ENCODE measurements around the gene EDDM3A. TPM values are rescaled to one million over a fixed set of nuclear protein-coding genes. Genes with fewer than 3 reads are reported as not detected.

EDDM3A gene
- total RNA-seq, 4 donors from 2014 or later = not detected

DNA sequence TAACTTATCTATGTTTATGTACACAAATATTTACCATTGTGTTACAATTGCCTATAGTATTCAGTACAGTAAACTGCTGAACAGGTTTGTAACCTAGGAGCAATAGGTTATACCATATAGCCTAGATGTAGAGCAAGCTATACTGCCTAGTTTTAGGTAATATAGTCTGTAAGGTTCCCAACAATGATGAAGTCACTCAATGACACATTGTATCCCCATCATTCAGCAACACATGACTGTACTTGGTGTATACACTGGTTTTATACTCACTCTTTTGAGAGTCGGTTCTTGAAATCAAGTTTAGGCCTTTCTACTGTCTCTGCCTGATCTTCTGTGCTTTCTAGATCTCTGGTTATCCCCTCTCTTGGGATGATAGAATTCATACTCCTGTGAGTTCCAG, 51.5 kb downstream of the EDDM3A start:
- Histone ChIP-seq H3K9me3 (no peaks in the 10 kb centered on the region), H3K27me3 (no peaks in the 10 kb centered on the region), H3K4me1 (peaks cover 0 to 25% (median 4%) of the 10 kb centered on the region in 4 donors), H3K27ac (no peak overlapping the region), H3K4me3 (no peak overlapping the region), H3K36me3 (no peaks in the 10 kb centered on the region)
- WGBS, 2 donors = 72 to 77% methylated on average over 1 of the region's 1 CpG
- no peak for DNase-seq (ENCODE audit: low spot score in 2 of 2)
- TF ChIP-seq POLR2A (IDR thresholded peaks at IDR 0.05) = no peak
- TF ChIP-seq EP300 (IDR thresholded peaks at IDR 0.05) = no peak
- TF ChIP-seq CTCF (IDR thresholded peaks at IDR 0.05) = no peak

Other genes with a start within 250 kb of the EDDM3A start
- gene RNASE10, start 240.3 kb upstream of the EDDM3A start, total RNA-seq = under 1 TPM in 1 of 4 donors, not detected in 3; 0.44 TPM
- not detected for gene RNASE9, start 184.8 kb upstream of the EDDM3A start, total RNA-seq
- not detected for gene RNASE11, start 157.9 kb upstream of the EDDM3A start, total RNA-seq
- gene RNASE12, start 154.5 kb upstream of the EDDM3A start, total RNA-seq = not detected
- gene OR6S1, start 104.2 kb upstream of the EDDM3A start, total RNA-seq = not detected
- gene RNASE4, start 61.3 kb upstream of the EDDM3A start, total RNA-seq = 100 to 1,000 TPM in 2 of 4 donors, 10 to 100 TPM in 2; 90.9 to 193 (median 118) TPM
- 10 to 100 TPM; 31.2 to 41.9 (median 39.5) TPM for gene ANG, start 57.1 kb upstream of the EDDM3A start, total RNA-seq
- gene EDDM3B, start 22.5 kb downstream of the EDDM3A start, total RNA-seq = not detected
- 10 to 100 TPM in 3 of 4 donors, 1 to 10 TPM in 1; 8.7 to 17.0 (median 13.6) TPM for gene RNASE6, start 35.4 kb downstream of the EDDM3A start, total RNA-seq
- 100 to 1,000 TPM; 245 to 430 (median 379) TPM for gene RNASE1, start 57.0 kb downstream of the EDDM3A start, total RNA-seq
- gene RNASE3, start 145.5 kb downstream of the EDDM3A start, total RNA-seq = under 1 TPM in 1 of 4 donors, not detected in 3; 0.63 TPM
- 1 to 10 TPM in 2 of 4 donors, under 1 TPM in 1, not detected in 1; 0.59 to 3.5 (median 1.3) TPM for gene RNASE2, start 209.6 kb downstream of the EDDM3A start, total RNA-seq
- 100 to 1,000 TPM in 3 of 4 donors, 10 to 100 TPM in 1; 61.5 to 134 (median 122) TPM for gene METTL17, start 244.1 kb downstream of the EDDM3A start, total RNA-seq

All from tibial nerve (tissue), 4 donors.